H4 (cell line): Measurements from ENCODE around the gene SECISBP2. TPM values are rescaled to one million over a fixed set of nuclear protein-coding genes. Genes with fewer than 3 reads are reported as not detected.
"Not testable (repeated sequence)": the region's sequence is repeated elsewhere in the genome, so short reads cannot be mapped to it uniquely, and the experiment has no call there.

Source experiments
- DNase-seq: peaks from one replicate; pipeline ENCODE4 v3.0.0-alpha.2; 2015; ENCODE audit warnings: low spot score
- total RNA-seq: library from RNA; depleted of rRNA; stranded (reverse); fragments of >200 nt; shearing (Covaris generic); gene quantifications from 2 replicates; pipeline ENCODE4 v1.2.3, GENCODE V29; 2014

The SECISBP2 gene
- total RNA-seq, 1 experiment from 2014 or later = 18.7 TPM

DNA sequence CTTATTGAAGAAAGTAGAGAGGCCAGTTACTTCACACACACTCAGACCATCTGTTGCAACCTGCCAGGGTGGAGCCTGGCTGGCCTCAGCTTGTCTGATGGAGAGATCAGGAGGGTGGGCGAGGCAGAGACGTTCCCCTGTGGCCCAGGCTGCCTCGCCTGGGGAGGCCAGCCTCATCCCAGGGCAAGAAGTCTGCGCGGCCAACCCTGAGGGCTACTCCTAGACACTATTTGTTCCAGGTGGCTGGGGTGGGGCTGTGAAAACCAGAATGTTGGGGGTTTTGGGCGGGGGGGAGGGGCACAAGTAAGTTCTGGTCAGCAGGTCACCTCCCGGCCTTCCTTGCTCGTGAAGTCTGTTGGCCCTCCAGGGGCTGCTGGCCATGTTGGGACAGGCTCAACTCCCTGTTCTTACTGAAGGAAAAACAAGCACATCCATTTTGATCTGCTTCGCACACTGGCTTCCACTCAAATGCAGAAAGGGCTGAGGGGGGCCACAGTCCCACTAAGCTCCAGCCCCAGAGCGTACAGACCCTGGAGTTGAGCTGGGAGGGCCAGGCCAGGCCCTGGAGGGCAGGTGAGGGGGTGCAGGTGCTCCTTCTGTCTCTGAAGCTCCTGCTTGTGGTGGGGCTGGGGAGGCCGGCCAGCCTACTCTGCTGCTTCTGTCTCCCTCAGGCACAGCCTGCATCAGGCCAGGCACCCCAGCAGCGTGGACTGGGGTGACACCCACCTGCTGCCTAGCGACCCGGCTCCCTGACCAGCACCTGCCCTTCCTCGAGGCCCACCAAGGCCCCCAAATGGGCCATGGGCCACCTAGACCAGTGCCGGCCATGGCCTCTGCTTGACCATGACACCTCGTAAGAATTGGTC is 46.6 kb downstream of the SECISBP2 start:
- no peak for DNase-seq

DNA sequence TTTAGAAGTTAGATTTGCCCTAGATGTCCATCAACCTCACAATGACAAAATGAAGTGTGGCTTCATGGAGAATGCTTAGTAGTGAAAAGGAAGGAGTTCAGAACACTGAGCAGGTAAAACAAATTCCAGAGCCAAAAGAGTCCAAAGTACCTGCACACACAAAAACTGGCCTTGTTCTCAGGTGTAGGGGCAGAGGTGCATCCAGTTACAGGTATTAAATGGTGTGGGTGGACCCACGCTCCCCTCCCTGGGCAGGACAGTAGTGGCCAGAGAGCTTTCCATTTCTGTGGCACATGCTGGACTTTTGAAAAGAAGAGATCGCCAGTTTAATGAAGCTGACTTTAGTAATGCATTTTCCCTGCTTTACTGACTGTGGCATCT is 47.2 kb downstream of the SECISBP2 start:
- no peak for DNase-seq

DNA sequence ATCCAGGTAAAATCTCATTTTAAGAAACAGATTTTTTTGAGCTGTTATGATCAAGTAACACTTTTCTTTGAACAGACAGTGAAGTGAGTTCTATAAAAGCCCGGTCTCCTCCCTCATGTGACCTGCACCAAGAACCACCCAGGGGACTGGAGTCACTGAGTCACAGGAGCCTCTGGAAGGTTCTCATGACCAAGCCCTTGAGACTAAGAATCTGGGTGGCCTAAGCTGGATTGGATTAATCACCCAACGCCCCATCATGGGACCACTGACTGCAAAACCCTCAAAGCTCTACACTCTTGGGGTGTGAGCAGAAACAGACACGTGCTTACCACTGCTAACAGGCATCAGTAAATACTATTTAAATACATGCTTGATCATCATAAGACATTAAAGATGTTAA is 48.4 kb downstream of the SECISBP2 start:
- no peak for DNase-seq

DNA sequence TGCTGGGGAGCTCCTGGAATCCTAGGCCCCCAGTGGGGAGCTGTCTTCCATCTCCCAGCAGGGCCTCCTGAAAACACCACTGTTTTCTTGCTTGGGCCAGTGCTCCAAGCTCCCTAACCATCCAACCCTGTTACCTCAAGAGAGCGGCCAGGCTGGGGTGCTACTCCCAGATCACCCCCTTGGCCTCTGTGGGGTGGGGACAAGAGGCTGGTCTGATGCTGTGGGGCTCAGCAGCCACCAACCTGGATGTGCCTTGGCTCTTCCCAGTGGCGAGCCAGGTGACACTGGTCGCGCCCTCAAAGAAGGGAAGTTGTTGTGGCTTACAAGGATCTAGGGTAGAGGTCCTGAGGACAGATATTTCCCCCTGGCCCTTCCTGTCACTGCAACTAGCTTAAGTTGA is 49.0 kb downstream of the SECISBP2 start:
- no peak for DNase-seq

DNA sequence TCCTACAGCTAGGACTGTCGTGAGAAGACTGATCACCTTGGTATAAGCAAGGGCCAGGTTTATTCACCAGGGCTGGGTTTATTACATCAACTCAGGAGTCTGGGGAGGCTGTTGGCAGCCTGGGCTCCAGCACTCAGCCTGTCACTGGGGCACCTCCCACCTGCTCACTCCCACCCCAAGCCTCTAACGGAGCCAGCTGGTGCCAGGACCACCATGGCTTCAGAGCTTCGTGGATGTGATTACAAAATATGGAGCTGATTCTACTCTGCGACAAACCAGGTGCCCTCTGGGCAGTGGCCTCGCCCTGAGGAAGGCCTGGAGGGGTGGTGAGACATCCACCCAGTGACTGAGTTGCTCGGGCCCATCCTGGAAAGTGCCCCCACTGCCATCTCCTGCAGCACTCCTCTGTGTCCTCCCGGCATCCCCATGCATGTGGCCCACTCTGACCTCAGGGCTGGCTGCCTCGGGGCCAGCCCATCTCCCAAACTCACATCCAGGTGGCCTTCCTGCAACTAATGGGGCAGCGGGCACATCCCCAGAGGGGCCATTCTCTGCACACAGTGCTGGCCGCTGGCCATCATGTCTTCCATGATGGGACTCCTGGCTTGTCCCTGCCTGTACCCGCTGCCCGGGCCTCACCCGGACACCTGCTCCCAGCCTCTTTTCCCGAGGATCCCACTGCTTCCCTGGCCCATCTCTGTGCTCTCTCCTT is 49.6 kb downstream of the SECISBP2 start:
- DNase-seq = no peak

DNA sequence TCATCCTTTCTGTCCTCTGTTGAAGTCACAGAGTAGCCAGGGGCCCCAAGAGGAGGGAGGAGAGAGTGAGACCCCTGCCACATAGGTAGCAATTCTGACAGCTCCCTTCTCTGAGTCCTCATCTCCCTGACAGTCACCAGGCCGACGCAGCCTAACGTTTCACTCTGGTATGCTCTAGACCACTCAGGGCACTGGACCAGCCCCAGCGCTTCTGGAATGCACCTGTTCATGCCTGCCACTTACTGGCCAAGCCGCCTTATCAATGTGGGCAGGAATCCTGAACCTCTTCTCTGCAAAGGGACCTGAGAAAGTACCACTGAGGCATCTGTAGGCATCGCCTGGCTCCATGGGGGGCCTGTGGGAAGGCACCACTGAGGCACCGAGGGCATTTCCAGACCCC is 50.2 kb downstream of the SECISBP2 start:
- DNase-seq = no peak

DNA sequence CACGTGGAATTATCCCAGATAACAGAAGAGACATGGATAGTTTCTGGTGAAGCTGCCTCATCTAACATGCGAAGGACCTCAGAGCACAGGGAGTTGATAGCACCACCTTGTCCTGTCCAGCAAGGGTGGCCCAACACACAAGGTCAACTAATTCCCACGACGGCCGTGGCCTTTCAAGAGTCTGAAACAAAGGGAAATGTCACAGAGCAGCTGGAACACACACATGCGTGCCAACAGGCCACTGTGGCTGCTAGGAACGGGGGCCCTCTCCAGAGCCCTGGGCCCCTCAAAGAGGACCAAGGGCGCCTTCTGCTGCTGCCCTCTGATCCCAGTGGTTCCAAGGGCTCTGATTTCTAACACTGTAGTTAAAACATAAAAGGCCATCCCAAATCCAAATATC is 50.7 kb downstream of the SECISBP2 start:
- no peak for DNase-seq

DNA sequence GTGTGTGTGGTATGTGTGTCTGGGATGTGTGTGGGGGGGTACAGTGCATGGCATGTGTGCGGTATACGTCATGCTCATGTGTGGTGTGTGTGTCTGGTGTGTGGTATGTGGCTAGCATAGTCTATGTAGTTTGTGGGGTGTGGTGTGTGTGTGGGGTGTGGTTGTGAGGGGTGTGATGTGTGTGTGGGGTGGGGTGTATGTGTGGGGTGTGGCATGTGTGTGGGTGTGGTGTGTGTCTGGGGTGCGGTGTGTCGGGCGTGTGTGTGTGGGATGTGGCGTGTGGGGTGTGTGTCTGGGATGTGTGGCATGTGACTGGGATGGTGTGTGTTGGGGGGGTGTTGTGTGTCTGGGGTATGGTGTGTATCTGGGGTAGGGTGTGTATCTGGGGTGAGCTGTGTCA is 52.3 kb downstream of the SECISBP2 start:
- no peak for DNase-seq

DNA sequence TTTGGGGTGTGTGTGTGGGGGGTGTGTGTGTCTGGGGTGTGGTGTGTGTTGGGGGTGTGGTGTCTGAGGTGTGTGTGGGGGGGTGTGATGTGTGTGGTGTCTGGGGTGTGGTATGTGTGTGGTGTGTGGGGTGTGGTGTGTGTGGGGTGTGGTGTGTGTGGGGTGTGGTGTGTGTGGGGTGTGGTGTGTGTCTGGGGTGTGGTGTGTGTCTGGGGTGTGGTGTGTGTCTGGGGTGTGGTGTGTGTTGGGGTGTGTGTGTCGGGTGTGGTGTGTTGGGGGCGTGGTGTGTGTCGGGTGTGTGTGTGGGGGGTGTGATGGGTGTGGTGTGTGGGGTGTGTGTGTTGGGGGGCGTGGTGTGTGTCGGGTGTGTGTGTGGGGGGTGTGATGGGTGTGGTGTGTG is 53.5 kb downstream of the SECISBP2 start:
- DNase-seq = not testable (repeated sequence)

DNA sequence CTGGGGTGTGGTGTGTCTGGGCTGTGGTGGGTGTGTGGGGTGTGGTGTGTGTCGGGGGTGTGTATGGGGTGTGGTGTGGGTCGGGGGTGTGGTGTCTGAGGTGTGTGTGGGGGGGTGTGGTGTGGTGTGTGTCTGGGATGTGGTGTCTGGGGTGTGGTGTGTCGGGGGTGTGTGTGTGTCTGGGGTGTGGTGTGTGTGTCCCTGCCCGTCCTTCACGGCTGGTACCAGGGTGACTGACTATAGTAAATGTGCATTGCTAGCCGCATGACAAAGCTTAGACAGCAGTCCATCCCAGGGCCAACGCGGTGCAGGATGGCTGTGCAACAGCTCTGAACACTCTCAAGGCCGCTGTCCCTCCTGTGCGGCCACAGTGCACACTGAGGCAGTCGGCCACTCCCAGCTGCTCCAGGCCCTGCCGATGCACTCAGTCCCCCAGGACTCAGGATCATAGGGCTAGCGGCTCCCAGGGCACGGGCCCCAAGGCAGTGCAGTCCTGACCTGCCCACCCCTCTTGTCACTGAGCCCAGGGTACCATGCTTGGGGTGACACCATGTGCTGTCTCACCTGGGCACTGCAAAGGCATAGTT is 54.0 kb downstream of the SECISBP2 start:
- no peak for DNase-seq

DNA sequence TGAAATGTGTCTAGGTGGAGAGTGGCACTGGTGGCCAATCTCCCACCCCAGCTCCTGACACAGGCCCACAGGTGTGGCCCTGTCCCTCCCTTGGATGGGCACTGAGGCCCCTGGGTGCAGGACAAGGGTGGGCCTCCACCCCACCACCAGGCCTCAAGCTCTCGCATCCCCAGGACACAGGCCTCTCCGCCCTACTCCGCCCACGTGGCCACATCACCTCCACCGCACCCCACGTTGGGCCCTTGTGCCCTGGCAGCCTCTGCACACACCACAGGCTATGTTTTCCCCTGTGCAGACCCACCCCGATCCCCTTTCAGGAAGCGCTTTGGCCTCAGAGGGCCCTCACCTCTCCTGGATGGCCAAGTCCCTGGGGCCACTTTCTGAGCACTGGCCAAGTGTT is 54.7 kb downstream of the SECISBP2 start:
- DNase-seq = no peak

DNA sequence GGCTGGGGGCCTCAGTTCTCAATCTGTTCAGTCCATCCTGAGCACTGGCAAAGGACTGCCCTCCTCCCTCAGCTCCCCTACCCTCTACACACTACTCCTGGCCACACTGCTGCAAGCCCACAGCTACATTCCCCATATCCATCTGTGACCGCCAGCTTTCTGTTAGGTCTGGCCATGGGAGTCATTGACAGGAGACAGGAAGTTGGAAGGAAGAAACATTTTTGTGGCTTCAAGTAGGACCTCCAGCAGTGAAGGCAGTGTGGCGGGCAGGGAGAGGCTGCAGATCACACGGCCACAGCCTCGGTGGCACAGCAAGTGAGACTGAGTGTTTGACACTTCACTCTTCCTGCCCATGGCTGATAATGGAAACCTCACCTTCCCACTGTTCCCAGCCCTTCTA is 55.9 kb downstream of the SECISBP2 start:
- peak; percentile 23 for DNase-seq

DNA sequence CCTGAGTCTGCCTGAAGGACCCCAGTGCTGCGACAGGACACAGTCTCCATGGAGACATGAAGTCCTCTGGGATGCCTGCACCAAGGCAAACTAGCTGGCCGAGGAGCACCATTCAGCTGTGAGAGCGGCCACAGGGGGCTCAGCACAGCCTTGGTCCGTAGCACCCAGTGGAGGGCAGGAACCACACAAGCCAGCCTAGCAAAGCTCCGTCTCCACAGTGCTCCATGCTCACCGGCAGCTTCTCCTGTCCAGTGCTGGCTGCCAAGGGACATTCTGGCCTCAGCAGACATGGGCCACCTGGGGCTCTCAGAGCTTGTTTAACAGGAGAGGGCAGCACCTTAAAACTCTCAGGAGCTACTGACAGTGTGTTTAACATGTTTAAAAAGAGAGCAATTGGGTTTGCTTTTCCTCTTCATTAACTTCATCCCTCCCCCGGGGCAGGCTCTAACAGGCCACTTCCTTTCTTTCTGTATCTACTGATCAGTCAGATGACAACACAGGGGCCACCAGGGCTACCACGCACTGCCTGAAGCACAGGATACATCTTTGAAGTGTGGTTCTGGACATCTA is 57.0 kb downstream of the SECISBP2 start:
- DNase-seq = no peak

DNA sequence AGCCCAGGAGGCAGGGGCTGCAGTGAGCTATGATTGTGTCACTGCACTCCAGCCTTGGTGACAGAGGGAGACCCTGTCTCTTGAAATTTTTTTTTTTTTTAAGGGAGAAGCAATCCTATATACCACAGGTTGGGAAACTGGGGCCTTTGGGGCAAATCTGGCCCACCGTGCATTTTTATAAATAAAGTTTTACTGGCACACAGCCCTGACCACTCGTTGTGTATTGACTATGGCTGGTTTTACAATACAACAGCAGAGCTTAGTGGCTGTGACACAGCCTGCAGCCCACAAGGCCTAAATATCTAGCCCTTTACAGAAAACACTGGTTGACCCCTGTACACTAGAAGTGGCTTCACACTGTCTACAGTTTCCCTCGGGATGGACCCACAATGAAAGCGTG is 58.0 kb downstream of the SECISBP2 start:
- DNase-seq = no peak

DNA sequence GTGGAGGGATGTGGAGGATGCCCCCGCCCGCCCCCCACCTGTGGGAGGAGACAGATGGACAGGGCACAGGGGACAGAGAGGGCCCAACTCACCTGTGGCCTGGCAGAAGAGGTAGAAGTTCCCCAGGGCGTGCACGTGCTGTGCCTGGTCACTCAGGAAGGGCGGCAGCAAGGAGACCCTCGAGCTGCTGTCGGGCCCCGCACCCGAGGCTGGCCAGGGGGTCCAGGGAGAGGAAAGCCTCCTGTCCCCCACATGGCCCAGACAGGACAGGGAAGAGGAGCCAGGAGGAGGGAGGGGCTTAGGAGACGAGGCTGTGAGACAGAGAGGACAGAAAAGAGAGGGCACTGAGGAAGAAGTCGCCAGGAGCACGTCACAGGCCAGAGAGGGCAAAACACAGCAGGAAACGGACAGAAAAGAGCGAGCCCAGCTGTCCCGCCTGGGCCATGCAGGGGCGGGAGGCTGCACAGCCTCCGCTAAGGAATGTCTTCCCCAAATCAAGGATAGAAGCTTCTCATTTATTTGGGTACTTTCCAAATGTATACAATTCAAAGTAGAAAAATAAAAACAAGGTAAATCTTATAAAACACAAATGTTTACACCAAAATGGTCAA is 58.5 kb downstream of the SECISBP2 start:
- DNase-seq = no peak

DNA sequence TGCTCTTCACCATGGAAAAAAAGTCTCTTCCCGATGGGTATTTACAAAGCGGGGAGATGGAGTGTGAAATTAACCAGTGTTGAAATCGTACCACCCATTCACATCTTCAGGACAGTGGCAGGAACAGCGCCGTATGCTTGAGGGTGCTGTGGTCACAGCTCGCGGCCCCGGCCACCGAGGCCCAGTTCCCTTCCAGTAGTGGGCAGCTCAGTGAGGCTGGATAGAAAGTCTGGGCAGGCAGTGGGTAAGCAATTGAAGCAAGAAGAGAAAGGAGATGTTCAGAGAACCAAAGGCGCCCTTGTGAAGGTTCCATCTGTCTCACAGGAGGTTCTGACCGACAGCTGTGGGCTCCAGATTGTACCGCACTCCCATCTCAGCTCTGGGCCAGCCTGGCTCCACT is 59.1 kb downstream of the SECISBP2 start:
- DNase-seq = no peak

DNA sequence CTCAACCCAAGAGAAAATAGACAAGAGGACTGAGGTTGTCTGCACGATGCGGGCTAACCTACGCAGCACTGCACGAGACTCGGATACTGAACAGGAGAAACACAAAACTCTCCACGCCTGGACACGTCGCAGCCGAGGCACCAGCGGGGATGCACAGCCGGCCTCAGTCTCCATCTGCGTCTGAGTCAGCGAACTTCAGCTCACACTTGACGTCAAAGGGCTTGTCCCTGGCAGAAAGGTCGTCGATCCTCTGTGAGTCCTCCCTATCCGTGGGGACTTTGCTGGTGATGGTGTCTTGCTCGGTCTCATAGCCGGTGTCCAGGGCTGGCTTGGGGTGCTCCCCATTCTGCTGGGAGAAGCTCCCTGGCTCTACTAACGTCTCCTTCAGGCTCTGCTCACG is 60.2 kb downstream of the SECISBP2 start:
- no peak for DNase-seq

DNA sequence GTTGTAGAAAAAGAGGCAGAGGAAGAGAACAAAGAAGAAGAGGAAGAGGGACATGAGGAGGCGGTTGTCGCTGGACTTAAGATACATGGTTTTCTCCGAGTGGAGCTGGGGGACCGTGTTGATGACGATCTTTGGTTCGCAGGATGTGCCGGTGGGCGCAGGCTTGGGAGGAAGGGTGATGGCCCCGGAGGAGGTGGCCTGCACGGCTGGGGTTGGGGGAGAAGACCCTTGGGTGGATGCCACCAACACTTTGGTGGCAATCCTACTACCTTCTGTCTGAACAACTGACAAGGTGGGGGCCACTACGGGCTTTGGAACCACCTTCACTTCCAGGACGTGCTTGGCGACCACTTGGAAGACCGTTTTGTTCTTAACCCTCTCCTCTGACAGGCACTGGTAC is 60.7 kb downstream of the SECISBP2 start:
- DNase-seq = no peak

DNA sequence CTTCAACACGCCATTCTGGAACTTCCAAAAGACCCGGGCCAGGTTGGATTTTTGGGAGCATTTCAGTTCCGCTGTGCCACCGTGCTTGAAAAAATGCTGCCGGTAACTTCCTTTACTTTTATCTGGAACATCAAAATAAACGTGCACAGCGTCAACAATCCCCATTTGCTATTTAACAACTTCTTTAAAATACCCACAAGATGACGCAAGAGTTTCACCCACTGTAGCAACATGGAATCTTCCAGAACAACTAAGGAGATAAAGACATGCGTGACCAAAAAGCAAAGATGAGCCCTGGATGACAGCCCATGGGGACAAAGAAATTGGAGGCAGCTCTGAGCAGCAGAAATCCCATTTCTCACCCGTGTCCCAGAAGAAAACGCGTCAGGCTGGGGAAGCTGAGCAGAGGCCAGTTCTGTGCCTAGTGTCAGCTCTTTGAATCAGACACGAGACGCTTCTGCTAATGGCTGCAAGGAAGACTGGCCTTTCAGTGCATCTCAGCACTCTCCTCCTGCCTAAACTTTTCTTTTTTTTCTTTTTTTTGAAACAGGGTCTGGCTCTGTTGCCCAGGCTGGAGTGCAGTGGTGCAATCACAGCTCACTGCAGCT is 61.3 kb downstream of the SECISBP2 start:
- DNase-seq = no peak

DNA sequence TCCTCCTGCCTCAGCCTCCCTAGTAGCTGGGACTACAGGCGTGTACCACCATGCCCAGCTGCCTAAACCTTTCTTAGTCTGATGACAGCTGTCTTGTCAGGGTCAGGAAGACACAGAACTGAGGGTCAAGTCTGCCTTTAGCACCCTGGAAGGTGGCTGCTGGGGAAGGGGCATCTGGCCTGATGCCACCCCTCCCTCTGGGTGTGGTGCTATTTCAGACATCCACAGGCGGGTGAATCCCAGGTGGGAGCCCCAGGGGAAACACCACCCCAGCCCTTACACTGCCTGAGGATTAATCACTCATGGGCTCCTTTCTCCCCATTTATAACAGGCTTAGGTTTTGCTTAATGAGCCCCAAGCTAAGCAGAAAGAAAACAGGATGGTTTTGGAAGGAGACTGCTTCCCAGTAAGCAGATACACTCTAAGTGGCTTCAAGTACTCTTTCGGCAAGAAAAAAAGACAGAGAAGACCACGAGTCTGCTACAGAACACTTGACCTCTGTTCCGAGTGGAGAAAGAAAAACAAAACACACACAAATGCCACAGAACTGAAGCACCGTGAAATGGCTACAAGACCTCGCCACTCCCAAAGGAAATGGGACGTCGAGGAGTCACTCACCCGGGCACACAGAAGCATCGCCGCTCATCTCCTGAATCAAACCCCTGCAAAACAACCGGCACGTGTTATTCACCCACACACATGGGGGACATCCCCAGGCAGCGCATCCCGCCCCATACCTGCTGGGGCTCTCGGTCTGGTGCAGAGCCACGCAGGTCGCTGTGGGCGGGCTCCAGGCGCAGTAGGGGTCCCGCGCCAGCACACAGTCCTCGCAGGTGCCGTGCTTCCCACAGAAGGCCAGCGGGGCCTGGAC is 62.4 kb downstream of the SECISBP2 start:
- no peak for DNase-seq

DNA sequence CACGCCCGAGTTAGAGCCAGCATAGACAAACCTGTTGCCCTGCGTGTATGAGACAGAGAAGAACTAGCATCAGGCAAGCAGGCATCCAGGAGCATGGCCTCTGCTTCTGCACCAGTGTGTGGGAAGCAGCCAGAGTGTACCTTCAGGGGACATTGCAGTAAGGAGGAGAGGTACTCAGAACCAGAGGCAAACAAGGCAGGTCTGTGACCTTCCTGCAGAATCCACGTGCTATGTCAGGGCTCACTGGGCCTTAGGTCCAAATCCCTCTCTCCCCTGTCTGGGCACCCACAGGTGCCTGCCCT is 63.0 kb downstream of the SECISBP2 start:
- DNase-seq = no peak
